ENCODE results near the gene CD200R1. TPM values are rescaled to one million over a fixed set of nuclear protein-coding genes. Genes with fewer than 3 reads are reported as not detected.

CD200R1 gene
- total RNA-seq, 4 donors from 2014 or later = 0.88 to 1.3 TPM; not detected in 2

- Histone ChIP-seq H3K4me1 (no peaks in the 10 kb centered on the region), H3K4me3 (peak overlapping the region; percentile 9 to 37 (median 29)), H3K36me3 (no peaks in the 10 kb centered on the region), H3K27ac (peak overlapping the region; percentile 33 to 66 (median 56)), H3K9me3 (no peaks in the 10 kb centered on the region), H3K27me3 (no peaks in the 10 kb centered on the region)
- DNase-seq = no peak
- no peak for TF ChIP-seq POLR2A (IDR thresholded peaks at IDR 0.05)
- no peak for TF ChIP-seq CTCF (IDR thresholded peaks at IDR 0.05)
Observed at GRCh38 chr3:112974178-112974517, 755 bp downstream of the CD200R1 start.

GRCh38 chr3:112973325-112974177 lies 1.4 kb downstream of the CD200R1 start:
- DNase-seq = peak in 2 of 3 donors; percentile 50 to 61
- Histone ChIP-seq H3K36me3 (no peaks in the 10 kb centered on the region), H3K27me3 (no peaks in the 10 kb centered on the region), H3K4me3 (peak overlapping the region; percentile 9 to 37 (median 29)), H3K4me1 (no peaks in the 10 kb centered on the region), H3K27ac (peak overlapping the region; percentile 33 to 66 (median 56)), H3K9me3 (no peaks in the 10 kb centered on the region)
- TF ChIP-seq CTCF (IDR thresholded peaks at IDR 0.05) (no peak), POLR2A (IDR thresholded peaks at IDR 0.05) (no peak)

- TF ChIP-seq POLR2A (IDR thresholded peaks at IDR 0.05) = no peak
- TF ChIP-seq CTCF (IDR thresholded peaks at IDR 0.05) = no peak
- Histone ChIP-seq H3K27me3 (no peaks in the 10 kb centered on the region), H3K4me3 (no peak overlapping the region), H3K36me3 (no peaks in the 10 kb centered on the region), H3K27ac (no peak overlapping the region), H3K9me3 (no peaks in the 10 kb centered on the region), H3K4me1 (no peaks in the 10 kb centered on the region)
- no peak for DNase-seq
Observed at GRCh38 chr3:112972158-112972557, 2.7 kb downstream of the CD200R1 start.

- Histone ChIP-seq H3K4me1 (no peaks in the 10 kb centered on the region), H3K27me3 (no peaks in the 10 kb centered on the region), H3K27ac (no peak overlapping the region), H3K9me3 (peaks cover 0 to 8% (median 0%) of the 10 kb centered on the region in 4 donors), H3K4me3 (no peak overlapping the region), H3K36me3 (no peaks in the 10 kb centered on the region)
- DNase-seq = no peak
- TF ChIP-seq CTCF (IDR thresholded peaks at IDR 0.05) (no peak), POLR2A (IDR thresholded peaks at IDR 0.05) (no peak)
Observed at GRCh38 chr3:112967828-112968227, 7.1 kb downstream of the CD200R1 start.

- no peak for TF ChIP-seq POLR2A (IDR thresholded peaks at IDR 0.05)
- DNase-seq = no peak
- H3K9me3 ChIP-seq = peaks cover 0 to 8% (median 0%) of the 10 kb centered on the region in 4 donors
- H3K27me3 ChIP-seq = no peaks in the 10 kb centered on the region
- no peaks in the 10 kb centered on the region for H3K36me3 ChIP-seq
- H3K4me3 ChIP-seq = no peak overlapping the region
- no peaks in the 10 kb centered on the region for H3K4me1 ChIP-seq
- H3K27ac ChIP-seq = no peak overlapping the region
Observed at GRCh38 chr3:112967425-112967824, 7.5 kb downstream of the CD200R1 start.

- Histone ChIP-seq H3K36me3 (no peaks in the 10 kb centered on the region), H3K4me1 (no peaks in the 10 kb centered on the region), H3K27me3 (no peaks in the 10 kb centered on the region), H3K27ac (no peak overlapping the region), H3K9me3 (peaks cover 0 to 8% (median 0%) of the 10 kb centered on the region in 4 donors), H3K4me3 (no peak overlapping the region)
- DNase-seq = no peak
- TF ChIP-seq CTCF (IDR thresholded peaks at IDR 0.05) (no peak), POLR2A (IDR thresholded peaks at IDR 0.05) (no peak)
Observed at GRCh38 chr3:112966633-112967032, 8.3 kb downstream of the CD200R1 start.
